Dedifferentiated amniotic fluid mesenchymal stem cell (primary cell): ENCODE data around the gene PPP1R12A.

ENCODE experiments used
- DNase-seq: peaks from one replicate; pipeline ENCODE4 v3.0.0-alpha.2; 2016; ENCODE audit errors: extremely low spot score

Gene PPP1R12A

DNA sequence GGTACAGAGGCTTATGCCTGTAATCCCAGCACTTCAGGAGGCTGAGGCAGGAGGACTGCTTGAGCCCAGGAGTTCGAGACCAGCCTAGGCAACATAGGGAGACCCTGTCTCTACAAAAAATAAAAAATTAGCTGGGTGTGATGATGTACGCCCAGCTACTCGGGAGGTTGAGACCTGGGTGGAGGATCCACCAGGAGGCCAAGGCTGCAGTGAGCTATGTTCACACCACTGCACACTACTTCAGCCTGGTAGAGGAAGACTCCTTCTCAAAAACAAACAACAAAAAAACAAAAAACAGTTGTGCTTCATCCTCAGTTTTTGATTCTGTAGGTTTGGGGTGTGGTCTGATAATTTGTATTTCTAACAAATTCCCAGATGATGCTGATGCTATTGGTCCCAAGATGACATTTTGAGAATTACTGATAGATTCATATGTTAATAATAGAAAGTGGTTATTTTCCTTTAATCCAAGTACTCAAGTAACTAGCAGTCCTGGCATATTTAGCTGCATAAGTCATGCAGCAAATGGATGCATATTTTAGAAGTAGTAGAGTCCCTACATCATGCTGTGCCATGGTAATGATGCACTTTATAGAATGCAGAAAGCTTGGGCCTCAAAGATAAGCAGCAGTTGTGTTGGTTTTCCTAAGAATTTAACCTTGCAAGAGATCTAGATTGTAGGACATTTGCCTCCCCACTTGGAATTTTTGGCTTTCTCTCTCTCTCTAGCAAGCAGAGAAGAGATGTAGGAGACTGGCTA, 168.0 kb downstream of the PPP1R12A start:
- no peak for DNase-seq

DNA sequence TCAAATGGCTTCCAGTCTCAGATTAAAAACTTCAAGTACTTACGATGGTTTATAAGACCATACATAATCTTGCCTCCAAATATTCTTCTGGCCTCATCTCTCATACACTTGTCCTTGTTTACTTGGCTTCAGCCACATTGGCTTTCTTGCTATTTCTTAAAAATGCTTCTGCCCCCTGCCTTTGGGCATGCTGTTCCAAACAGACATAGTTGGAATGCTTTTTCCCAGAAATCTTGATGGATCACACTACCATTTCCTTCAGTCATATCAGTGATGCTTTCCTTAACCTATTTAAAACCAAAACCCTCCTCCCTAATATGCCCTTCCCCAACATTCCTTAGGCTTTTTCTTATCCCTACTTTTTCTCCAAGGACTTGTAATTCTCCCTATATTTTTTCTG, 169.7 kb downstream of the PPP1R12A start:
- DNase-seq, result no peak

DNA sequence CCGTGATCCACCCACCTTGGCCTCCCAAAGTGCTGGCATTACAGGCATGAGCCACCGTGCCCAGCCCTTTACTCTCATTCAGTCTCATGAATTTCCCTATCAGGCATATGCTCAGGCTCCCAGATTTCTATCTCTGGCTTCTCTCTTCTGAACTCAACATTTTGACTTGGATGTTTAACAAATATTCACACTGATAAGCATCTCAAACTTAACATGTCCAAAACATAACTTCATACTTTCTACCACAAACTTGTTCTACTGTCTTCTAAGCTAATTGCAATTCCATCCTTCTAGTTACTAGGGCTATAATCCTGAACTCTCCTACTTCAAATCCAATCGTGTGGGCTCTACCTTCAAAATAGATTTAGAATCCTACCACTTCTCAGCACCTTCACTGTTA, 170.3 kb downstream of the PPP1R12A start:
- DNase-seq, result no peak

DNA sequence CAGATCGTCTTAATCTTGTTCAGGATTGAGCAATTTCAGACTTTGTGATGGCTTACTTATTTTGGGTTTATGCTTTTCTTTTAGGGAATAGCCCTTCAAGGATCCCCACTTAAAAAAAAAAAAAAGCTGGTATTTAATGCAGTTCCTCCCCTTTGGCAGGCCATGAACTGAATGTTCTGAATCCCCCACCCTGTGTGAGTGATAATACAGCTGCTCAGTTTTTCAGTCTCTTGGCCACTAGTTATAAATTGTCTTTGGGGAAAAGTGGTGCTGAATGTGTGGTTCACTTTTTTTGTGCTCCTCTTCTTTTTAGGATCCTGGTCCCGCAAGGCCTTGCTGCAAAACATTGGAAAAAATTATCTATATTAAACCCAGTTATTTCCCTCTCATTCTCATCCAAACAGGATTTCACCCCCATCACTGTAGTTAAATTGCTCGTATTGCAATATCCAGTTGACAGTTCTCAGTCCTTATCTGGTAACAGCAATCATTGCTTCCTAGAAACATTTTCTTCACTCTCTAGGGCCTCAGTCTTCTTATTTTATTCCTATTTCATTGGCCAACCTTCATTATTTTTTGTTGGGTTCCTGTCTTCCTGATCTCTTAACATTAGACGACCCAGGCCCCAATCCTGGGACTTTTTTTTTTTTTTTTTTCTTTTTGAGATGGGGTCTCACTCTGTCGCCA, 171.0 kb downstream of the PPP1R12A start:
- no peak for DNase-seq

DNA sequence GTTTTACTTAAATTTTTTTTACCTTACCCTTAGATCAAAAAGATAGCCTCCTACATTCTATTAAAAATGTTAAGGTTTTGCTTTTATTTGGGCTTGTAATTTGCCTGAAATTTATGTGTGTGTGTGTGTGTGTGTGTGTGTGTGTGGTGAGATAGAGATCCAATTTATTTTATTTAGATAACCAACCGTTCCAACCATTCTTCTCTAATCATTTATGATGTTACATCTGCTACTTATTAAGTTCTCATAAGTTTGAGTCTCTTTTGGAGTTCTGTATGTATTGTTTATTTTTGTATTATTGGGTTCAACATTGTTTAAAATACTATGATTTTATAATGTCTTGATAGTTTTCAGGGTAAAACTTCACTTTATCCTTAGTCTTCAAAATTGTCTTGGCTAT, 173.6 kb downstream of the PPP1R12A start:
- no peak for DNase-seq

DNA sequence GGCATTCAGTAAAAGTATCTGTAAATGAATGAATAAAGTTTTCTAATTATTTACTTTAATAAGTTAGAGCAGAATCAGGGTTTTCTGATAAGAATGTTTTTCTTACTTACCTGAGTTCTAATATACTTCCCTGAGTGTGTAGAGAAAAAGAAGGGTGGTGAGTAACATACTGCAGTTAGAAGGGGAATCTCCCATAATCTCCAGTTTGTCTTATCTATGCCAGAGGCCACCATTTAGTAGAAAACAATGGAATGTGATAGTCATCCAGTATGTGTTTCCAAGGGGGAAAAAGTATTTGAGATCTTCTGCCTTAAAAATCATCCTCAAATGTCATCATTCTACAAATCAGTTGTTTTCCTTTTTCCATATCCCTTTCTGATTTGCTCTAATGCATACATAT, 187.6 kb downstream of the PPP1R12A start:
- no peak for DNase-seq

DNA sequence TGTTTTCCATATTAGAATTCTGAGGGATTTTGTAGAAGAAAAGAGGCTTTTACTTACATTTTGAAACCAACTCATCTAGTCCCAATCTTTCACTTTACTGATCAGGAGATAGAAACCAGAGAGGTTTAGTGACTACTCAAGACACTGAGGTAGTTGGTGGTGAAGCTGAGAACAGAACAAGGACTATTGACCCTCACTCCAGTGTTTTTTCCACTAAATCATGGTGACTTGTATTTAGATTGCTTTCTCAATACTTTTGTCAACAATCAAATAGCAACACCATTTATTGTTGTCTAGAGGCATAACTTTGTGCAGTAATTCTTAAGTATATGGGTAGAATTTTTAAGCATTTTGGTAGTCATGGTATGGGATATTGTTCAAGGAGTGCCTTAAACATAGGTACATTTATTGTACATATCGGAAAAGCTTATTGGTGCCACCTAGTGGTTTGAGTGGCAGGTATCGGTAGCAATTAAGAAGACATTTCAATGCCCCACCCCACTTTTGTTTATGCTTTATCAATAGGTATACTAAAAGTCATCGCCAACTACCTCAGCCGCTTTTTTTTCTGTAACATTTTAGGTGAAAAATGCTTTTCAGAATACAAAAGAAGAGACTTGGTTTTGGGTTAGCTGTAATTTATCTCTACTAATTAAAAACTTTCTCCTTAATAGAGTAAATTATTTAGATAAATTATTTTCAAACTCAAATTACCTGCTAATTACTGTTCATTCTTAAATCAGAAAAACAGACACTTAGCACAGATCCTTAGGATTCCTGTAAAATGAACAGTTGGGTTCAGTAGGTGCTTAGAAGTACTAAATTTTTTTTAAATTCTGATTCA, 196.8 kb downstream of the PPP1R12A start:
- DNase-seq, result peak; percentile 59

DNA sequence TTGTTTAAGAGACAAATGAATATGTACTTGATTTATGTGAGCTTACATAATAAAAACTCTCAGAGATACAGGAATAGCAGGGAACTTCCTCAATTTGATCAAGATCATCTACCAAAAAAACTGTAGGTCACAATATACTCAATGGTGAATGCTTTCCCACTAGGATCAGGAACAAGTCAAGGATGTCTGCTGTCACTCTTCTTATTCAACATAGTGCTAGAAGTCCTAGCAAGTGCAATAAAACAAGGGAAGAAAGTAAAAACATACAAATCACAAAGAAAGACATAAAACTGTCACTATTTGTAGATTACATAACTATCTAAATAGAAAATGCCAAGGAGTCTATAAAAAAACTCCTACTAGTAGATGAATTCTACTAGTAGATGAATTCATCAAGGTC, 202.3 kb downstream of the PPP1R12A start:
- no peak for DNase-seq

DNA sequence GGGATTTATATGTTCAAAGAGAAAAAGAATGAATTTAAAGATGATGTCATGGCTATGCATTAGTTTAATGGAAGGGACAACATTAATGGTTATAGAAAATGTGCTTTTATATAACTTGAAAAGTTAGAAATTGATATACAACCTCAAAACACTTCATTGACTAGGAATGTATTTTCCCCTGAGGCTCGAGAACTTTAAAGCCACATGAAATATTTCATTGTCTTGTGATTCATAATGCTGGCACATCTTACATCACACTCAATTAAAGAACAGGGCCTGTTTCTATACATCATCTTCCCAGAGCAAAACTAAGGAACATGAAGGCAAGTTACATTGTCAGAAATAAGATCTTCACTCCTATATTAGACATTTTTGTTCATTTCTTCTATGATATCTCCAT, 208.9 kb downstream of the PPP1R12A start:
- DNase-seq, result peak; percentile 63
